WTC11 (cell line): ENCODE results near the gene RNF40. TPM values are rescaled to one million over a fixed set of nuclear protein-coding genes. Genes with fewer than 3 reads are reported as not detected.

Experiments used
- ATAC-seq: fragments of 200-7000 bp; cut with Tn5 transposase; 2 replicates; pipeline ENCODE4 v1.10.0; 2021; ENCODE audit warnings: mild to moderate bottlenecking, moderate library complexity
- CTCF ChIA-PET: fragments of 300-600 bp; sonication (Branson Sonifier 250); formaldehyde crosslinking; loops from one replicate; lab custom pipeline; 2021; ENCODE audit warnings: antibody characterized with exemption; lab: Charles Lee
- POLR2A ChIA-PET: fragments of 350-600 bp; sonication (Branson Sonifier 250); formaldehyde crosslinking; loops from one replicate; lab custom pipeline; 2021; ENCODE audit warnings: antibody characterized with exemption; lab: Charles Lee
- DNase-seq: peaks from one replicate; pipeline ENCODE4 v3.0.0; 2021; ENCODE audit warnings: low spot score
- H3K27ac Mint-ChIP-seq: 2 replicates; pipeline ENCODE4 v1.8.0; 2021; ENCODE audit warnings: mixed read lengths
- H3K27me3 Mint-ChIP-seq: 2 replicates; pipeline ENCODE4 v1.8.0; 2021; ENCODE audit warnings: low read depth, mild to moderate bottlenecking, moderate library complexity, mixed read lengths
- H3K36me3 Mint-ChIP-seq: 2 replicates; pipeline ENCODE4 v1.8.0; 2021; ENCODE audit warnings: mixed read lengths
- H3K4me1 Mint-ChIP-seq: 2 replicates; pipeline ENCODE4 v1.8.0; 2022; ENCODE audit warnings: mixed read lengths
- H3K4me3 Mint-ChIP-seq: 2 replicates; pipeline ENCODE4 v1.8.0; 2021; ENCODE audit warnings: mild to moderate bottlenecking, moderate library complexity, mixed read lengths
- H3K9me3 Mint-ChIP-seq: 2 replicates; pipeline ENCODE4 v1.8.0; 2021; ENCODE audit warnings: mixed read lengths
- AFF4 ChIP-seq: sonication (generic); formaldehyde crosslinking; IDR thresholded peaks from 2 replicates; pipeline ENCODE4 v1.8.1; 2023; ENCODE audit warnings: mild to moderate bottlenecking, missing genetic modification reagents, borderline replicate concordance
- ATF6 ChIP-seq: sonication (generic); formaldehyde crosslinking; IDR thresholded peaks from 2 replicates; pipeline ENCODE4 v1.8.1; 2023; ENCODE audit warnings: mild to moderate bottlenecking, missing genetic modification reagents
- FOXK1 ChIP-seq: sonication (generic); formaldehyde crosslinking; IDR thresholded peaks from 2 replicates; pipeline ENCODE4 v1.8.0; 2022; ENCODE audit warnings: mild to moderate bottlenecking, moderate library complexity, missing genetic modification reagents
- PRDM15 ChIP-seq: sonication (generic); formaldehyde crosslinking; IDR thresholded peaks from 2 replicates; pipeline ENCODE4 v1.8.0; 2022; ENCODE audit warnings: missing genetic modification reagents
- PREB ChIP-seq: sonication (generic); formaldehyde crosslinking; IDR thresholded peaks from 2 replicates; pipeline ENCODE4 v1.8.1; 2022; ENCODE audit warnings: mild to moderate bottlenecking, missing genetic modification reagents, moderate library complexity, borderline replicate concordance
- SMAD3 ChIP-seq: sonication (generic); formaldehyde crosslinking; IDR thresholded peaks from 2 replicates; pipeline ENCODE4 v1.8.0; 2022; ENCODE audit warnings: missing genetic modification reagents, mild to moderate bottlenecking, borderline replicate concordance
- TCF7 ChIP-seq: sonication (generic); formaldehyde crosslinking; IDR thresholded peaks from 2 replicates; pipeline ENCODE4 v1.8.0; 2022; ENCODE audit warnings: mild to moderate bottlenecking, low read depth, missing genetic modification reagents, moderate library complexity
- ZNF532 ChIP-seq: fragments of 250-450 bp; sonication (Bioruptor Pico); IDR thresholded peaks from 2 replicates; pipeline ENCODE4 v1.9.0; 2021; ENCODE audit warnings: mild to moderate bottlenecking, borderline replicate concordance
- total RNA-seq: library from RNA; stranded (reverse); gene quantifications from 3 replicates; pipeline ENCODE4 v1.2.3, GENCODE V29; 2021

The RNF40 gene
- total RNA-seq, 1 experiment from 2014 or later, result 77.1 TPM

- no peak for TF ChIP-seq FOXK1 (CRISPR knock-in tag)
- no peak for TF ChIP-seq ATF6 (CRISPR knock-in tag)
- TF ChIP-seq PREB, result no peak
Measured at GRCh38 chr16:30782486-30783279, 20.6 kb downstream of the RNF40 start (continued).

- CTCF ChIA-PET, result interaction anchor here (1.4 to 2.8 kb wide), 2 partner anchors 22 to 31 kb away, joined by 7 to 13 read pairs; no protein-coding TSS in a partner anchor
- DNase-seq (no peak), ATAC-seq (no peak)
- peaks cover 14% of the 10 kb centered on the region for H3K36me3 Mint-ChIP-seq
- POLR2A ChIA-PET, result interaction anchor here (1.4 to 1.8 kb wide), 2 partner anchors 22 to 24 kb away, joined by 7 to 9 read pairs; no protein-coding TSS in a partner anchor
- no peak for TF ChIP-seq AFF4 (CRISPR knock-in tag)
- no peak for TF ChIP-seq SMAD3 (CRISPR knock-in tag)
- no peak overlapping the region for H3K4me3 Mint-ChIP-seq
- no peak overlapping the region for H3K27ac Mint-ChIP-seq
- peaks cover 24% of the 10 kb centered on the region for H3K4me1 Mint-ChIP-seq
- H3K9me3 Mint-ChIP-seq, result no peaks in the 10 kb centered on the region
- H3K27me3 Mint-ChIP-seq, result no peaks in the 10 kb centered on the region; the same call in 1 of the 2 replicates
Measured at GRCh38 chr16:30783280-30784109, 21.4 kb downstream of the RNF40 start.

GRCh38 chr16:30784215-30784614 lies 22.1 kb downstream of the RNF40 start:
- peaks cover 16% of the 10 kb centered on the region for H3K4me1 Mint-ChIP-seq
- no peak for ATAC-seq
- peaks cover 14% of the 10 kb centered on the region for H3K36me3 Mint-ChIP-seq
- no peak overlapping the region for H3K4me3 Mint-ChIP-seq
- TF ChIP-seq ZNF532, result no peak
- TF ChIP-seq PRDM15, result no peak
- no peak for TF ChIP-seq TCF7
- TF ChIP-seq, all 79 proteins: peak for 0
- H3K9me3 Mint-ChIP-seq, result no peaks in the 10 kb centered on the region
- DNase-seq, result no peak
- ChIA-PET CTCF (interaction anchor here (1.4 to 2.8 kb wide), 2 partner anchors 22 to 30 kb away, joined by 7 to 13 read pairs; no protein-coding TSS in a partner anchor), POLR2A (no interaction called here)
- no peak overlapping the region for H3K27ac Mint-ChIP-seq
- no peaks in the 10 kb centered on the region; the same call in 1 of the 2 replicates for H3K27me3 Mint-ChIP-seq
